ENCODE measurements around the gene NUCB1. TPM values are rescaled to one million over a fixed set of nuclear protein-coding genes. Genes with fewer than 3 reads are reported as not detected.

NUCB1 gene
- polyA plus RNA-seq, 1 donor (not counting 4 experiments of a cell fraction or from before 2014, with no cell fraction given), result 44.3 TPM

DNA sequence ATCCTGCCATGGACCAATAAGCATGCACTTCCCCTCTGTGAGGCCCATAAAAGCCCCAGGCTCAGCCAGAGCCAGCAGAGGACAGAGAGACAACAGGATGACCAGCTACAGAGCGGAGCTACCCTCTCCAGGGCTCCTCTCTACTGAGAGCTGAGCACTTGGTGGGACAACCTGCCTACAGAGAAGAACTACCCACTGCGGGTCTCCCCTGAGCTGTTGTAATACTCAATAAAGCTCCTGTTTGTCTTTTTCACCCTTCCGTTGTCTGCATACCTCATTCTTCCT, 47.1 kb downstream of the NUCB1 start:
- Histone ChIP-seq H3K27me3 (ENCODE audit: control insufficient read depth, extremely low read depth, insufficient read depth, low read length) (no peaks in the 10 kb centered on the region), H3K4me2 (ENCODE audit: control insufficient read depth, extremely low read depth, insufficient read depth, low read depth, low read length) (no peak overlapping the region), H3K4me1 (ENCODE audit: control insufficient read depth, extremely low read depth, insufficient read depth, low read length) (no peaks in the 10 kb centered on the region), H3K9me1 (ENCODE audit: control insufficient read depth, extremely low read depth, insufficient read depth, low read length) (no peaks in the 10 kb centered on the region), H3K36me3 (ENCODE audit: control insufficient read depth in 2 of 2, extremely low read depth in 1 of 2, insufficient read depth in 2 of 2, low read length in 2 of 2) (no peaks in the 10 kb centered on the region), H3K9me3 (ENCODE audit: control insufficient read depth, low read depth, low read length) (no peaks in the 10 kb centered on the region), H3K27ac (ENCODE audit: control insufficient read depth, insufficient read depth, low read length) (no peak overlapping the region), H4K20me1 (ENCODE audit: control insufficient read depth, extremely low read depth, insufficient read depth, low read length) (no peaks in the 10 kb centered on the region), H2AFZ (ENCODE audit: control insufficient read depth, low read length) (no peak overlapping the region), H3K4me3 (ENCODE audit: control insufficient read depth in 2 of 3, extremely low read depth in 1 of 3, insufficient read depth in 2 of 3, low read depth in 1 of 3, low read length in 3 of 3) (no peak overlapping the region), H3K79me2 (ENCODE audit: control insufficient read depth, insufficient read depth, low read length) (no peaks in the 10 kb centered on the region), H3K9ac (ENCODE audit: control insufficient read depth, extremely low read depth, insufficient read depth, low read length) (no peak overlapping the region)
- no peak for TF ChIP-seq EZH2 (IDR thresholded peaks at IDR 0.05; ENCODE audit: low read length)
- TF ChIP-seq, protein P1, sequence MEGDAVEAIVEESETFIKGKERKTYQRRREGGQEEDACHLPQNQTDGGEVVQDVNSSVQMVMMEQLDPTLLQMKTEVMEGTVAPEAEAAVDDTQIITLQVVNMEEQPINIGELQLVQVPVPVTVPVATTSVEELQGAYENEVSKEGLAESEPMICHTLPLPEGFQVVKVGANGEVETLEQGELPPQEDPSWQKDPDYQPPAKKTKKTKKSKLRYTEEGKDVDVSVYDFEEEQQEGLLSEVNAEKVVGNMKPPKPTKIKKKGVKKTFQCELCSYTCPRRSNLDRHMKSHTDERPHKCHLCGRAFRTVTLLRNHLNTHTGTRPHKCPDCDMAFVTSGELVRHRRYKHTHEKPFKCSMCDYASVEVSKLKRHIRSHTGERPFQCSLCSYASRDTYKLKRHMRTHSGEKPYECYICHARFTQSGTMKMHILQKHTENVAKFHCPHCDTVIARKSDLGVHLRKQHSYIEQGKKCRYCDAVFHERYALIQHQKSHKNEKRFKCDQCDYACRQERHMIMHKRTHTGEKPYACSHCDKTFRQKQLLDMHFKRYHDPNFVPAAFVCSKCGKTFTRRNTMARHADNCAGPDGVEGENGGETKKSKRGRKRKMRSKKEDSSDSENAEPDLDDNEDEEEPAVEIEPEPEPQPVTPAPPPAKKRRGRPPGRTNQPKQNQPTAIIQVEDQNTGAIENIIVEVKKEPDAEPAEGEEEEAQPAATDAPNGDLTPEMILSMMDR (optimal IDR thresholded peaks at IDR 0.05 in 1 of 3, IDR thresholded peaks at IDR 0.05 in 1 of 3, conservative IDR thresholded peaks at IDR 0.05 in 1 of 3; ENCODE audit: extremely low read depth in 1 of 3, insufficient read depth in 2 of 3, low read length in 3 of 3), result no peak
- DNase-seq (ENCODE audit: low read depth, low spot score), result no peak
- dilution Hi-C loops (cut with MboI; ENCODE audit: extremely low pct_ligation_motif_present, low sequenced_read_pairs), result no loop called here
- FAIRE-seq, result no peak

DNA sequence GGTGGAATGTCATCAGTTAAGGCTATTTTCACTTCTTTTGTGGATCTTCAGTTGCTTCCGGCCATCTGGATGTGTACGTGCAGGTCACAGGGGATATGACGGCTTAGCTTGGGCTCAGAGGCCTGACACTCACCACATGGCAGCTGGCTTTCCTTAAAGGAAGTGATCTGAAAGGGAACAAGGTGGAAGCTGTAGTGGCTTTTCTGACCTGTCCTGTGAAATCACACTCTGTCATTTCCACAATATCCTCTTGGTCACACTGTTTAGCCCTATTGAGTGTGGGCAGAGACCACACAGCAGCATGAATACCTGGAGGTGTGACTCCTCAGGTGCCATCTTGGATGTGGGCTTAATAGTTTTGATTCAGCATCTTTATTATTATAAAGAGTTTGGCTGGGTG, 50.0 kb downstream of the NUCB1 start:
- Histone ChIP-seq H3K4me3 (ENCODE audit: control insufficient read depth in 2 of 3, extremely low read depth in 1 of 3, insufficient read depth in 2 of 3, low read depth in 1 of 3, low read length in 3 of 3) (no peak overlapping the region), H3K36me3 (ENCODE audit: control insufficient read depth in 2 of 2, extremely low read depth in 1 of 2, insufficient read depth in 2 of 2, low read length in 2 of 2) (no peaks in the 10 kb centered on the region), H2AFZ (ENCODE audit: control insufficient read depth, low read length) (no peak overlapping the region), H3K9me1 (ENCODE audit: control insufficient read depth, extremely low read depth, insufficient read depth, low read length) (no peaks in the 10 kb centered on the region), H3K4me2 (ENCODE audit: control insufficient read depth, extremely low read depth, insufficient read depth, low read depth, low read length) (no peak overlapping the region), H3K4me1 (ENCODE audit: control insufficient read depth, extremely low read depth, insufficient read depth, low read length) (no peaks in the 10 kb centered on the region), H3K79me2 (ENCODE audit: control insufficient read depth, insufficient read depth, low read length) (peaks cover 3% of the 10 kb centered on the region), H3K9me3 (ENCODE audit: control insufficient read depth, low read depth, low read length) (no peaks in the 10 kb centered on the region), H3K27me3 (ENCODE audit: control insufficient read depth, extremely low read depth, insufficient read depth, low read length) (no peaks in the 10 kb centered on the region), H3K9ac (ENCODE audit: control insufficient read depth, extremely low read depth, insufficient read depth, low read length) (no peak overlapping the region), H3K27ac (ENCODE audit: control insufficient read depth, insufficient read depth, low read length) (no peak overlapping the region), H4K20me1 (ENCODE audit: control insufficient read depth, extremely low read depth, insufficient read depth, low read length) (no peaks in the 10 kb centered on the region)
- dilution Hi-C loops (cut with MboI; ENCODE audit: extremely low pct_ligation_motif_present, low sequenced_read_pairs), result no loop called here
- DNase-seq (ENCODE audit: low read depth, low spot score) (no peak), FAIRE-seq (no peak)
- TF ChIP-seq EZH2 (IDR thresholded peaks at IDR 0.05; ENCODE audit: low read length), result no peak
- TF ChIP-seq, protein P1 (optimal IDR thresholded peaks at IDR 0.05 in 1 of 3, IDR thresholded peaks at IDR 0.05 in 1 of 3, conservative IDR thresholded peaks at IDR 0.05 in 1 of 3; ENCODE audit: extremely low read depth in 1 of 3, insufficient read depth in 2 of 3, low read length in 3 of 3), result no peak

Data from keratinocyte (primary cell).